H9 (cell line): ENCODE results near the gene CLASP2. TPM values are rescaled to one million over a fixed set of nuclear protein-coding genes. Genes with fewer than 3 reads are reported as not detected.

Experiments used
- DNase-seq: peaks from one replicate; pipeline ENCODE4 v3.0.0-alpha.2; 2017
- H2AFZ ChIP-seq: one replicate; pipeline ENCODE4 v1.6.1; 2013; ENCODE audit warnings: mild to moderate bottlenecking, low read length, control low read depth, moderate library complexity
- H2AK5ac ChIP-seq: 2 replicates; pipeline ENCODE4 v1.6.1; 2013; ENCODE audit warnings: low read length, control low read depth, mixed read lengths; ENCODE audit not compliant: insufficient read length
- H2BK120ac ChIP-seq: one replicate; pipeline ENCODE4 v1.6.1; 2013; ENCODE audit warnings: low read depth, mild to moderate bottlenecking, low read length, control low read depth, inconsistent platforms; ENCODE audit not compliant: poor library complexity, severe bottlenecking
- H2BK12ac ChIP-seq: 2 replicates; pipeline ENCODE4 v1.6.1; 2013; ENCODE audit warnings: low read length, control low read depth, mixed read lengths, low read depth; ENCODE audit not compliant: insufficient read length
- H2BK15ac ChIP-seq: 2 replicates; pipeline ENCODE4 v1.6.1; 2013; ENCODE audit warnings: low read depth, low read length, control low read depth
- H2BK20ac ChIP-seq: one replicate; pipeline ENCODE4 v1.6.1; 2013; ENCODE audit warnings: low read depth, mild to moderate bottlenecking, low read length, control low read depth, inconsistent platforms; ENCODE audit not compliant: poor library complexity, severe bottlenecking
- H2BK5ac ChIP-seq: 2 replicates; pipeline ENCODE4 v1.6.1; 2013; ENCODE audit warnings: low read length, control low read depth, mixed read lengths; ENCODE audit not compliant: insufficient read length
- H3K14ac ChIP-seq: 2 replicates; pipeline ENCODE4 v1.6.1; 2013; ENCODE audit warnings: low read length, control low read depth; ENCODE audit not compliant: insufficient read depth
- H3K18ac ChIP-seq: 2 replicates; pipeline ENCODE4 v1.6.1; 2013; ENCODE audit warnings: low read depth, mild to moderate bottlenecking, mixed read lengths, low read length, control low read depth; ENCODE audit not compliant: insufficient read length
- H3K23ac ChIP-seq: 2 replicates; pipeline ENCODE4 v1.6.1; 2013; ENCODE audit warnings: low read length, control low read depth, mixed read lengths, low read depth; ENCODE audit not compliant: insufficient read length
- H3K23me2 ChIP-seq: 2 replicates; pipeline ENCODE4 v1.6.1; 2013; ENCODE audit warnings: low read depth, mild to moderate bottlenecking, mixed read lengths, low read length, control low read depth; ENCODE audit not compliant: insufficient read length, poor library complexity, severe bottlenecking
- H3K27ac ChIP-seq: 2 replicates; pipeline ENCODE4 v1.5.1; 2013; ENCODE audit warnings: low read length, control low read depth, mixed read lengths, low read depth; ENCODE audit not compliant: insufficient read length
- H3K27me3 ChIP-seq: 2 replicates; pipeline ENCODE4 v1.6.1; 2013; ENCODE audit warnings: low read length, control low read depth, inconsistent platforms; ENCODE audit not compliant: insufficient read depth
- H3K4ac ChIP-seq: 2 replicates; pipeline ENCODE4 v1.6.1; 2013; ENCODE audit warnings: low read depth, mild to moderate bottlenecking, control low read depth, inconsistent platforms, low read length, moderate library complexity
- H3K4me1 ChIP-seq: 2 replicates; pipeline ENCODE4 v1.6.1; 2013; ENCODE audit warnings: low read length, control low read depth, inconsistent platforms; ENCODE audit not compliant: insufficient read depth
- H3K4me2 ChIP-seq: 2 replicates; pipeline ENCODE4 v1.6.1; 2013; ENCODE audit warnings: low read length, control low read depth, mixed read lengths; ENCODE audit not compliant: insufficient read length, insufficient read depth
- H3K56ac ChIP-seq: 2 replicates; pipeline ENCODE4 v1.6.1; 2013; ENCODE audit warnings: low read depth, mild to moderate bottlenecking, mixed read lengths, low read length, control low read depth; ENCODE audit not compliant: insufficient read length
- H3K79me1 ChIP-seq: 2 replicates; pipeline ENCODE4 v1.6.1; 2013; ENCODE audit warnings: low read depth, mild to moderate bottlenecking, moderate library complexity, low read length, control low read depth, inconsistent platforms; ENCODE audit not compliant: insufficient read depth, poor library complexity, severe bottlenecking
- H3K79me2 ChIP-seq: 2 replicates; pipeline ENCODE4 v1.6.1; 2013; ENCODE audit warnings: low read length, control low read depth, inconsistent platforms; ENCODE audit not compliant: insufficient read depth
- H3K9ac ChIP-seq: 2 replicates; pipeline ENCODE4 v1.6.1; 2013; ENCODE audit warnings: low read length, control low read depth, mixed read lengths; ENCODE audit not compliant: insufficient read length; ENCODE audit errors: extremely low read depth
- H3K9me3 ChIP-seq: one replicate; pipeline ENCODE4 v1.6.1; 2013; ENCODE audit warnings: low read depth, low read length, inconsistent platforms; ENCODE audit not compliant: control insufficient read depth
- H3T11ph ChIP-seq: one replicate; pipeline ENCODE4 v1.6.1; 2013; ENCODE audit warnings: mild to moderate bottlenecking, low read length, control low read depth, inconsistent platforms
- H4K20me1 ChIP-seq: one replicate; pipeline ENCODE4 v1.6.1; 2013; ENCODE audit not compliant: control insufficient read depth, insufficient read length, insufficient read depth
- H4K5ac ChIP-seq: 2 replicates; pipeline ENCODE4 v1.6.1; 2013; ENCODE audit warnings: low read depth, mild to moderate bottlenecking, mixed read lengths, low read length, control low read depth; ENCODE audit not compliant: insufficient read length
- H4K8ac ChIP-seq: replicated peaks from 2 replicates; pipeline ENCODE4 v1.6.1; 2013; ENCODE audit warnings: low read length, control low read depth, mixed read lengths, low read depth; ENCODE audit not compliant: insufficient read length
- H4K91ac ChIP-seq: 2 replicates; pipeline ENCODE4 v1.6.1; 2013; ENCODE audit warnings: low read depth, mild to moderate bottlenecking, moderate library complexity, mixed read lengths, low read length, control low read depth; ENCODE audit not compliant: insufficient read length
- H3K27ac Mint-ChIP-seq, 3 experiments: 2 replicates in 2 of 3; 3 replicates in 1 of 3; pipeline ENCODE4 v1.8.0; 2020 to 2021; ENCODE audit warnings: mixed read lengths in 3 of 3, mild to moderate bottlenecking in 1 of 3, moderate library complexity in 1 of 3
- H3K27me3 Mint-ChIP-seq: 2 replicates; pipeline ENCODE4 v1.8.0; 2021; ENCODE audit warnings: low read depth, mild to moderate bottlenecking, moderate library complexity, mixed read lengths
- H3K36me3 Mint-ChIP-seq, 3 experiments: 2 replicates in 2 of 3; 3 replicates in 1 of 3; pipeline ENCODE4 v1.8.0; 2020 to 2021; ENCODE audit warnings: low read depth in 3 of 3, mixed read lengths in 3 of 3; ENCODE audit not compliant: insufficient read depth in 1 of 3
- H3K4me1 Mint-ChIP-seq, 2 experiments: 2 replicates each; pipeline ENCODE4 v1.8.0; 2020; ENCODE audit warnings: mixed read lengths in 2 of 2
- H3K4me3 Mint-ChIP-seq, 2 experiments: 2 replicates in 1 of 2; 3 replicates in 1 of 2; pipeline ENCODE4 v1.8.0; 2020 to 2021; ENCODE audit warnings: mild to moderate bottlenecking in 2 of 2, mixed read lengths in 2 of 2, moderate library complexity in 1 of 2
- H3K9me3 Mint-ChIP-seq, 2 experiments: 2 replicates in 1 of 2; 3 replicates in 1 of 2; pipeline ENCODE4 v1.8.0; 2020; ENCODE audit warnings: mild to moderate bottlenecking in 2 of 2, mixed read lengths in 2 of 2, moderate library complexity in 1 of 2
- WGBS: extraction: QIAGEN DNeasy Blood & Tissue Kit; methylation state at CpG from one replicate; pipeline ENCODE4 v1.1.7; 2013; ENCODE audit warnings: missing lambda C conversion rate, low lambda C conversion rate, mixed read lengths; ENCODE audit not compliant: insufficient read length; ENCODE audit errors: extremely low coverage; 5-methylcytosine and 5-hydroxymethylcytosine counted together
- total RNA-seq: library from RNA; stranded (reverse); gene quantifications from 2 replicates; pipeline ENCODE4 v1.2.1, GENCODE V29; 2021
- TF ChIP-seq, protein P1 (sequence below): fragments of 200-600 bp; sonication (generic); conservative IDR thresholded peaks from 3 replicates; pipeline ENCODE4 v1.8.0; 2021; ENCODE audit warnings: antibody characterized with exemption, mild to moderate bottlenecking

CLASP2 gene
- total RNA-seq, 1 experiment from 2014 or later = 60.5 TPM

DNA sequence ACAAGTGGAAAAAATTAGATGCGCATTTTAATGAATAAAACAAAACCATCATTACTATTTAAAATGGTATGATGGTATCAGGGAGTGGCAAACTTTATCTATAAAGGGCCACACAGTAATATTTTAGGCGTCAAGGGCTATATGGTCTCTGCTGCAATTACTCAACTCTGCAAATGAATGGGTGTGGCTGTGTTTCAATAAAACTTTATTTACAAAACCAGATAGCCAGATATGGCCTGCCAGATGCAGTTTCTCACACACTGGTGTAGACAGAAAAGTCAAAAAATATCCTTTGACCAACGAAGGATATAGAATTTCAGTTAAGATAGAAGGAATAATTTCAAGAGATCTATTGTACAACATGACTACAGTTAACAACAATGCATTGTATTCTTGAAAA, 83.8 kb downstream of the CLASP2 start:
- peaks cover 10 to 23% of the 10 kb centered on the region in 2 experiments for H3K4me1 Mint-ChIP-seq
- H3K9ac ChIP-seq = no peak overlapping the region
- H4K91ac ChIP-seq = no peak overlapping the region
- no peak overlapping the region for H3K27ac ChIP-seq
- H4K8ac ChIP-seq = no peak overlapping the region
- no peak overlapping the region for H2AK5ac ChIP-seq
- H4K5ac ChIP-seq = no peak overlapping the region
- no peak overlapping the region for H2AFZ ChIP-seq
- no peaks in the 10 kb centered on the region for H3K79me2 ChIP-seq
- no peak overlapping the region for H3K4ac ChIP-seq
- H3K27me3 Mint-ChIP-seq = no peaks in the 10 kb centered on the region
- no peaks in the 10 kb centered on the region for H4K20me1 ChIP-seq
- no peak overlapping the region for H3K18ac ChIP-seq
- H3K27me3 ChIP-seq = no peaks in the 10 kb centered on the region
- H3K79me1 ChIP-seq = no peaks in the 10 kb centered on the region
- H3K36me3 Mint-ChIP-seq = peaks cover 1 to 12% (median 9%) of the 10 kb centered on the region in 3 experiments; a peak in 3 of 7 replicates
- no peak overlapping the region for H2BK15ac ChIP-seq
- DNase-seq = no peak
- no peak overlapping the region for H3K4me3 Mint-ChIP-seq
- H2BK12ac ChIP-seq = no peak overlapping the region
- no peak overlapping the region for H2BK120ac ChIP-seq
- peaks cover 3% of the 10 kb centered on the region; the same call in 1 of the 2 replicates for H3K4me1 ChIP-seq
- H3K56ac ChIP-seq = no peak overlapping the region
- H3K23me2 ChIP-seq = no peaks in the 10 kb centered on the region
- H2BK5ac ChIP-seq = no peak overlapping the region
- no peaks in the 10 kb centered on the region for H3K9me3 ChIP-seq
- H3K27ac Mint-ChIP-seq = no peak overlapping the region
- H3K23ac ChIP-seq = no peak overlapping the region
- no peak overlapping the region for H2BK20ac ChIP-seq
- no peak overlapping the region for H3K4me2 ChIP-seq
- TF ChIP-seq, protein P1, sequence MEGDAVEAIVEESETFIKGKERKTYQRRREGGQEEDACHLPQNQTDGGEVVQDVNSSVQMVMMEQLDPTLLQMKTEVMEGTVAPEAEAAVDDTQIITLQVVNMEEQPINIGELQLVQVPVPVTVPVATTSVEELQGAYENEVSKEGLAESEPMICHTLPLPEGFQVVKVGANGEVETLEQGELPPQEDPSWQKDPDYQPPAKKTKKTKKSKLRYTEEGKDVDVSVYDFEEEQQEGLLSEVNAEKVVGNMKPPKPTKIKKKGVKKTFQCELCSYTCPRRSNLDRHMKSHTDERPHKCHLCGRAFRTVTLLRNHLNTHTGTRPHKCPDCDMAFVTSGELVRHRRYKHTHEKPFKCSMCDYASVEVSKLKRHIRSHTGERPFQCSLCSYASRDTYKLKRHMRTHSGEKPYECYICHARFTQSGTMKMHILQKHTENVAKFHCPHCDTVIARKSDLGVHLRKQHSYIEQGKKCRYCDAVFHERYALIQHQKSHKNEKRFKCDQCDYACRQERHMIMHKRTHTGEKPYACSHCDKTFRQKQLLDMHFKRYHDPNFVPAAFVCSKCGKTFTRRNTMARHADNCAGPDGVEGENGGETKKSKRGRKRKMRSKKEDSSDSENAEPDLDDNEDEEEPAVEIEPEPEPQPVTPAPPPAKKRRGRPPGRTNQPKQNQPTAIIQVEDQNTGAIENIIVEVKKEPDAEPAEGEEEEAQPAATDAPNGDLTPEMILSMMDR = no peak
- no peak overlapping the region for H3K14ac ChIP-seq
- H3T11ph ChIP-seq = no peak overlapping the region
- H3K9me3 Mint-ChIP-seq = no peaks in the 10 kb centered on the region
- no CpG with 5 or more reads among the region's 3 CpGs for WGBS
